Esophagus muscularis mucosa (tissue), 4 donors: Measurements from ENCODE around the gene ERBIN. TPM values are rescaled to one million over a fixed set of nuclear protein-coding genes. Genes with fewer than 3 reads are reported as not detected.
"Not testable (repeated sequence)": the region's sequence is repeated elsewhere in the genome, so short reads cannot be mapped to it uniquely, and the experiment has no call there.

Experiments used
- DNase-seq: peaks from one replicate; pipeline ENCODE4 v3.0.0-alpha.2; 2017; ENCODE audit errors: extremely low spot score
- H3K27ac ChIP-seq, 4 donors: fragments of 200-600 bp; sonication (generic); replicated peaks in 1 of 4; 1 replicate in 3 of 4; 2 replicates in 1 of 4; pipeline ENCODE4 v1.5.1; 2016 to 2019; ENCODE audit warnings: mild to moderate bottlenecking in 1 of 4
- H3K27me3 ChIP-seq, 4 donors: fragments of 200-600 bp; sonication (generic); one replicate each; pipeline versions ENCODE4 v1.5.1 to v1.6.0; 2016 to 2019
- H3K36me3 ChIP-seq, 4 donors: fragments of 200-600 bp; sonication (generic); one replicate each; pipeline ENCODE4 v1.5.1; 2016 to 2019
- H3K4me1 ChIP-seq, 4 donors: fragments of 200-600 bp; sonication (generic); one replicate each; pipeline ENCODE4 v1.5.1; 2016 to 2019
- H3K4me3 ChIP-seq, 4 donors: fragments of 200-600 bp; sonication (generic); 1 replicate in 2 of 4; 2 replicates in 2 of 4; pipeline ENCODE4 v1.5.1; 2016 to 2019; ENCODE audit warnings: mild to moderate bottlenecking in 4 of 4, moderate library complexity in 1 of 4
- H3K9me3 ChIP-seq, 4 donors: fragments of 200-600 bp; sonication (generic); 1 replicate in 3 of 4; 2 replicates in 1 of 4; pipeline ENCODE4 v1.5.1; 2016 to 2019
- CTCF ChIP-seq, 3 experiments: fragments of 200-600 bp in 2 of 3; fragments of 450-650 bp in 1 of 3; sonication (generic) in 2 of 3; IDR thresholded peaks; one replicate each; pipeline ENCODE4 v1.5.1; 2017 to 2019; ENCODE audit warnings: antibody characterized with exemption in 3 of 3, mild to moderate bottlenecking in 2 of 3, moderate library complexity in 1 of 3
- EP300 ChIP-seq: sonication (generic); formaldehyde crosslinking; IDR thresholded peaks from one replicate; pipeline ENCODE4 v1.6.1; 2017; ENCODE audit warnings: antibody characterized with exemption
- POLR2A ChIP-seq: fragments of 450-650 bp; IDR thresholded peaks from one replicate; pipeline ENCODE4 v1.6.1; 2017; ENCODE audit warnings: antibody characterized with exemption, moderate library complexity, mild to moderate bottlenecking, low read depth
- POLR2AphosphoS5 ChIP-seq, 2 donors: sonication (generic); formaldehyde crosslinking; IDR thresholded peaks; one replicate each; pipeline ENCODE4 v1.6.1; 2017; ENCODE audit warnings: antibody characterized with exemption in 2 of 2
- WGBS: methylation state at CpG from one replicate; pipeline ENCODE4 v1.1.5; 2018; 5-methylcytosine and 5-hydroxymethylcytosine counted together
- intact Hi-C: fragments of 100-400 bp; cut with DNase I; formaldehyde crosslinking; loops from one replicate; pipeline ENCODE4 v1.15.1; 2023
- total RNA-seq, 4 donors: library from RNA; depleted of rRNA; stranded (reverse); fragments of >200 nt; gene quantifications; one replicate each; pipeline versions ENCODE4 v1.1.0 to v1.2.1, GENCODE V29; 2016

Gene ERBIN
- total RNA-seq, 4 donors from 2014 or later, result 46.9 to 67.7 (median 55.2) TPM

- intact Hi-C loops, result no loop called here
- Histone ChIP-seq H3K9me3 (no peaks in the 10 kb centered on the region), H3K4me3 (no peak overlapping the region), H3K27me3 (no peaks in the 10 kb centered on the region), H3K4me1 (no peaks in the 10 kb centered on the region), H3K36me3 (no peaks in the 10 kb centered on the region), H3K27ac (no peak overlapping the region)
- 73% methylated on average over 2 of the region's 2 CpGs for WGBS
- no peak for DNase-seq
- TF ChIP-seq POLR2A (no peak), POLR2AphosphoS5 (IDR thresholded peaks at IDR 0.05) (no peak), EP300 (no peak), CTCF (IDR thresholded peaks at IDR 0.05) (no peak)
Measured at GRCh38 chr5:65907135-65907534, 19.2 kb upstream of the ERBIN start.

GRCh38 chr5:65910711-65911110 lies 15.7 kb upstream of the ERBIN start:
- Histone ChIP-seq H3K27ac (no peak overlapping the region), H3K9me3 (no peaks in the 10 kb centered on the region), H3K4me1 (no peaks in the 10 kb centered on the region), H3K27me3 (no peaks in the 10 kb centered on the region), H3K36me3 (no peaks in the 10 kb centered on the region), H3K4me3 (no peak overlapping the region)
- intact Hi-C loops, result no loop called here
- DNase-seq, result no peak
- WGBS, result 58% methylated on average over 3 of the region's 3 CpGs
- TF ChIP-seq POLR2A, result no peak
- TF ChIP-seq EP300, result no peak
- no peak for TF ChIP-seq CTCF (IDR thresholded peaks at IDR 0.05)
- no peak for TF ChIP-seq POLR2AphosphoS5 (IDR thresholded peaks at IDR 0.05)

GRCh38 chr5:65912311-65912710 lies 14.1 kb upstream of the ERBIN start:
- Histone ChIP-seq H3K27ac (no peak overlapping the region), H3K9me3 (no peaks in the 10 kb centered on the region), H3K4me3 (no peak overlapping the region), H3K36me3 (no peaks in the 10 kb centered on the region), H3K27me3 (no peaks in the 10 kb centered on the region), H3K4me1 (no peaks in the 10 kb centered on the region)
- TF ChIP-seq CTCF (IDR thresholded peaks at IDR 0.05) (no peak), POLR2A (no peak), EP300 (no peak), POLR2AphosphoS5 (IDR thresholded peaks at IDR 0.05) (no peak)
- 98% methylated on average over 3 of the region's 3 CpGs for WGBS
- DNase-seq, result no peak
- intact Hi-C loops, result no loop called here

- Histone ChIP-seq H3K4me1 (no peaks in the 10 kb centered on the region), H3K9me3 (no peaks in the 10 kb centered on the region), H3K36me3 (no peaks in the 10 kb centered on the region), H3K4me3 (no peak overlapping the region), H3K27me3 (no peaks in the 10 kb centered on the region), H3K27ac (no peak overlapping the region)
- intact Hi-C loops, result no loop called here
- 50% methylated on average over 3 of the region's 3 CpGs for WGBS
- DNase-seq, result no peak
- TF ChIP-seq POLR2A (no peak), POLR2AphosphoS5 (IDR thresholded peaks at IDR 0.05) (no peak), EP300 (no peak), CTCF (IDR thresholded peaks at IDR 0.05) (no peak)
Measured at GRCh38 chr5:65913519-65913918, 12.9 kb upstream of the ERBIN start.

- no peak for DNase-seq
- 64% methylated on average over 3 of the region's 3 CpGs for WGBS
- no peak overlapping the region for H3K27ac ChIP-seq
- TF ChIP-seq POLR2AphosphoS5 (IDR thresholded peaks at IDR 0.05) (no peak), CTCF (IDR thresholded peaks at IDR 0.05) (no peak), POLR2A (no peak), EP300 (no peak)
- H3K27me3 ChIP-seq, result no peaks in the 10 kb centered on the region
- no peaks in the 10 kb centered on the region for H3K36me3 ChIP-seq
- H3K4me1 ChIP-seq, result no peaks in the 10 kb centered on the region
- no peaks in the 10 kb centered on the region for H3K9me3 ChIP-seq
- H3K4me3 ChIP-seq, result no peak overlapping the region
- intact Hi-C loops, result no loop called here
Measured at GRCh38 chr5:65914641-65915196, 11.7 kb upstream of the ERBIN start.

GRCh38 chr5:65915661-65916060 lies 10.7 kb upstream of the ERBIN start:
- DNase-seq, intact Hi-C loops, H3K4me1 ChIP-seq, H3K36me3 ChIP-seq, H3K27me3 ChIP-seq, H3K27ac ChIP-seq, H3K9me3 ChIP-seq, H3K4me3 ChIP-seq: not testable (repeated sequence)
- WGBS, result 94% methylated on average over 6 of the region's 6 CpGs
